ENCODE measurements around the gene TTC39C.

Gene TTC39C

DNA sequence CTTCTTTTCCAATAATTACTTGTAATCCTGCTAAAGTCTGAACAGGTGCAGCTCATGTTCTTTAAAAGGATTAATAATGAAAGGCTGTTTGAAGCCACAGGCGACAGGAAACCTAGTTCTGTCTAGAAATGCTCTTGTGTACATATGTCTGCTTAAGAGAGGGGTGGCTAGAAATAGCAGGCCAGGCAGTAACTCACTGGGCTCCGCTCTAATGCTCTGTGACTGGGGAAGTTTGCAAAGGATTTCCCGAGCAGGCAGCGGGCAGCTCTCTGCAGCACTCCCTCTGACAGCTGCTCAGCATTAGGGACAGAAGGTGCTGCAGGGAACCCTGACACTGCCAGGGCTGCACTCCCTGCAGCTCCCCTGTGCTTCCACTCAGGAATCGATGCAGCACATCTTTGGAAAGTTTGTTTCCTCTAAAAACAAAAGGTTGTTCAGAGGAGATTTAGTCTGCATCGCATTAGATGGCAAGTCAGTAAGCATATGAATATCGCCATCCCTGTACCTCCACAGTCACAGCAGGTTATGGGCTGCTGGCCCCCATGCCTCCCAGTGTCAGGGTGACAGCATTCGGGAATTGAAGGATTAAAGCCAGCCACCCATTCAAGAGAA is 33.1 kb upstream of the TTC39C start:
- Histone ChIP-seq H3K9me3 (ENCODE audit: control extremely low read depth in 1 of 5, control insufficient read depth in 4 of 5, insufficient read depth in 2 of 5, low read depth in 1 of 5, low read length in 4 of 5) (peaks cover 0 to 4% (median 0%) of the 10 kb centered on the region in 5 experiments), H3K27ac (ENCODE audit: insufficient read depth in 1 of 2, low read depth in 1 of 2, low read length in 2 of 2, poor library complexity in 1 of 2, severe bottlenecking in 2 of 2) (no peak overlapping the region), H3K36me3 (ENCODE audit: control insufficient read depth in 4 of 4, insufficient read depth in 4 of 4, low read length in 3 of 4) (no peaks in the 10 kb centered on the region), H3K4me3 (ENCODE audit: control insufficient read depth in 1 of 7, extremely low read depth in 1 of 7, insufficient read depth in 4 of 7, low read depth in 2 of 7, low read length in 6 of 7) (no peak overlapping the region), H3K27me3 (replicated peaks in 2 of 5; ENCODE audit: control insufficient read depth in 4 of 5, insufficient read depth in 5 of 5, low read length in 4 of 5) (no peaks in the 10 kb centered on the region), H3K4me1 (ENCODE audit: control extremely low read depth in 1 of 4, control insufficient read depth in 4 of 4, insufficient read depth in 4 of 4, low read length in 3 of 4) (peaks cover 0 to 10% (median 0%) of the 10 kb centered on the region in 4 experiments)
- CTCF ChIA-PET = no interaction called here
- POLR2A ChIA-PET = no interaction called here
- DNase-seq = no peak
- WGBS (ENCODE audit: insufficient coverage) = 68% methylated on average over 8 of the region's 8 CpGs

DNA sequence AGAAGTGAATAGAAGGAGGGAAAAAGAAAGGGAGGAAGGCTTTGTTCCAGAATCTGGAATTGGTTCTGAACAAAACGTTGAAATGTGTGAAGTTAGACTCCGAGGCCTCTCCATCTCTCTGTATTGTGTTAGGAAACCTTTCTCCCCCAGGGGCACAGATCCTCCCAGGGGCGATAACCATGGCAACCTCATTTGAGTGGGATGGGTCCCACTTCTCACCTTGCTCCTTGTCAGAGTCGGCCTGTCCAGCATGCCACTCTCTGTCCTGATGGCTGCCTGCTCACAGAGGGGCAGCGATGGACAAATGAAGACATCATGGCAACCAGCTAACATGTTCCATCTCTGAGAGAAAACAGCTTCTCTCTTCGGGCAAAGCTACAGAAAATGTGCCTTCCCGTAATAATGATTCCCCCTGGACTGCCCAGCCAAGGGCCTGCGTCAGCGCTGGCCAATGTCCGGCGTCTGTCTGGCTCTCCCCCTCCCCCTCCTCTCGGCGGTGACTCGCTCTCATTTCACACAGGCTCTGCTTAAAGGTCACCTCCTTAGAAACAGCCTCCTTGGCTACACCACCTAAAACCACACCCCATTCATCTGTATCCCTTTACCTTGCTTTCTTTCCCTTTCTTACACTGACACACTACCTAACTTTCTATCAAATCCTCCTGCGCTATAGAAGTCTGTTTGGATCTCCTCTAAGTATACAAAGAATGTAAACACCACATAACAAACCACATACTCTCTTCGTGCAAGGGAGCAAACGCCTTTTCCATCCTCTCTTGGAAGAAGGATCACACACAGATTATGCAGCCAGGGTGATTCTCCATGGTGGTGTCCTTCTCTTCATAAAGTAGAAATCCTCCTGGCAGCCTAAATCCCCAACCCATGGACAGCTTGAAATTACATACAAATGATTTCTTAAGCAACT is 32.1 kb upstream of the TTC39C start:
- POLR2A ChIA-PET = no interaction called here
- no peaks in the 10 kb centered on the region for H3K36me3 ChIP-seq (ENCODE audit: control insufficient read depth in 4 of 4, insufficient read depth in 4 of 4, low read length in 3 of 4)
- WGBS (ENCODE audit: insufficient coverage) = 98% methylated on average over 15 of the region's 17 CpGs
- peaks cover 0 to 10% (median 0%) of the 10 kb centered on the region in 4 experiments for H3K4me1 ChIP-seq (ENCODE audit: control extremely low read depth in 1 of 4, control insufficient read depth in 4 of 4, insufficient read depth in 4 of 4, low read length in 3 of 4)
- H3K9me3 ChIP-seq (ENCODE audit: control extremely low read depth in 1 of 5, control insufficient read depth in 4 of 5, insufficient read depth in 2 of 5, low read depth in 1 of 5, low read length in 4 of 5) = peaks cover 0 to 4% (median 0%) of the 10 kb centered on the region in 5 experiments
- H3K27ac ChIP-seq (ENCODE audit: insufficient read depth in 1 of 2, low read depth in 1 of 2, low read length in 2 of 2, poor library complexity in 1 of 2, severe bottlenecking in 2 of 2) = no peak overlapping the region
- DNase-seq = no peak
- H3K27me3 ChIP-seq (replicated peaks in 2 of 5; ENCODE audit: control insufficient read depth in 4 of 5, insufficient read depth in 5 of 5, low read length in 4 of 5) = no peaks in the 10 kb centered on the region
- CTCF ChIA-PET = no interaction called here
- no peak overlapping the region for H3K4me3 ChIP-seq (ENCODE audit: control insufficient read depth in 1 of 7, extremely low read depth in 1 of 7, insufficient read depth in 4 of 7, low read depth in 2 of 7, low read length in 6 of 7)

DNA sequence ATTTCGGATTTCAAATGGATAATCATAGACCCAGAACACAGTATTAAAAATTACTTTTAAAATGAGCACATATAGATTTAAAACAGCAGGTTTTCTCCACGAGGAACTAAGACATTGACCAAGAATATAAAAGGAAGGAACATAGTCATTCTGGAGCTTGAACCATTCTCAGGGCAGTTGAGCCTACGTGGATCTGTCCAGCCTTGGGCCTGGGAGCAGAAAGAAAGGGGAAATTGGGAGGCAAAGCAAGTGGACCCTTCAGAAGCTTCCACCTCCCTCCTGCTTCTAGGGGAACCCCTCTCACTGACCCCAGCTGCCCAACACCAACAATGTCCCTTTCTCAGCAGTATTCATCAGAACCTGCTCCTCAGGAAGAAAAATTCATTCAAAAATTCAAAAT is 31.4 kb upstream of the TTC39C start:
- peaks cover 0 to 6% (median 0%) of the 10 kb centered on the region in 4 experiments for H3K4me1 ChIP-seq (ENCODE audit: control extremely low read depth in 1 of 4, control insufficient read depth in 4 of 4, insufficient read depth in 4 of 4, low read length in 3 of 4)
- ChIA-PET POLR2A (no interaction called here), CTCF (no interaction called here)
- no peaks in the 10 kb centered on the region for H3K36me3 ChIP-seq (ENCODE audit: control insufficient read depth in 4 of 4, insufficient read depth in 4 of 4, low read length in 3 of 4)
- no peak overlapping the region for H3K27ac ChIP-seq (ENCODE audit: insufficient read depth in 1 of 2, low read depth in 1 of 2, low read length in 2 of 2, poor library complexity in 1 of 2, severe bottlenecking in 2 of 2)
- DNase-seq = no peak
- H3K4me3 ChIP-seq (ENCODE audit: control insufficient read depth in 1 of 7, extremely low read depth in 1 of 7, insufficient read depth in 4 of 7, low read depth in 2 of 7, low read length in 6 of 7) = no peak overlapping the region
- no peaks in the 10 kb centered on the region for H3K9me3 ChIP-seq (ENCODE audit: control extremely low read depth in 1 of 5, control insufficient read depth in 4 of 5, insufficient read depth in 2 of 5, low read depth in 1 of 5, low read length in 4 of 5)
- no peaks in the 10 kb centered on the region for H3K27me3 ChIP-seq (replicated peaks in 2 of 5; ENCODE audit: control insufficient read depth in 4 of 5, insufficient read depth in 5 of 5, low read length in 4 of 5)
- WGBS (ENCODE audit: insufficient coverage) = 71% methylated on average over 2 of the region's 3 CpGs

DNA sequence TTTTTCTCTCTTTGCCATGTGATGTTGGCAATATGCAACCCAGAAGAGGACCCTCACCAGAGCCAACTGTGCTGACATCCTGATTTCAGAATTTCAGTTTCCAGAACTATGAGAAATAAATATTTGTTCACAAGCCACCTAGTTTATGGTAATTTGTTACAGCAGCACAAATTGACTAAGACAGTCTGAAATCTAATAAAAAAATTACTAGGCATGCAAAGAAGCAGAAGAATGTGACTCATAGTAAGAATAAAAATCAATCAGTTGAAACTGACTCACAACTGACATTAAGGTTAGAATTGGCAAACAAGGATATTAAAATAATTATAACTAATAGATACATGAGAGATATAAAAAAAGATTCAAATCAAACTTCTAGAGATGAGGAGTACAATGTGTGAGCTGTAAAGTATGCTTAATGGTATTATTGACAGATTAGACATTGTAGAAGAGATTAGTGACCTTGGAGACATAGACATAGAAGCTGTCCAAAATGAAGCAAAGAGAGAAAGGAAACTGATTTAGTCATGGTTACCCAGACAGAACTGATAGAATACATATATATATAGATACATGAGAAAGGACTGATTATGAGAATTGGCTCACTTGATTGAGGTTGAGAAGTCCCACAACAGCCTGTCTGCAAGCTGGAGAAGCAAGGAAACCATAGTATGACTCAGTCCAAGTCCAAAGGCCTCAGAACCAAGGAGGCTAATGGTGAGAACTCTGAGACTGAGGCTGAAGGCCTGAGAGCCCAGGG is 27.8 kb upstream of the TTC39C start:
- CTCF ChIA-PET = no interaction called here
- no peaks in the 10 kb centered on the region for H3K9me3 ChIP-seq (ENCODE audit: control extremely low read depth in 1 of 5, control insufficient read depth in 4 of 5, insufficient read depth in 2 of 5, low read depth in 1 of 5, low read length in 4 of 5)
- no peak overlapping the region for H3K27ac ChIP-seq (ENCODE audit: insufficient read depth in 1 of 2, low read depth in 1 of 2, low read length in 2 of 2, poor library complexity in 1 of 2, severe bottlenecking in 2 of 2)
- no peaks in the 10 kb centered on the region for H3K36me3 ChIP-seq (ENCODE audit: control insufficient read depth in 4 of 4, insufficient read depth in 4 of 4, low read length in 3 of 4)
- H3K27me3 ChIP-seq (replicated peaks in 2 of 5; ENCODE audit: control insufficient read depth in 4 of 5, insufficient read depth in 5 of 5, low read length in 4 of 5) = no peaks in the 10 kb centered on the region
- no peak overlapping the region for H3K4me3 ChIP-seq (ENCODE audit: control insufficient read depth in 1 of 7, extremely low read depth in 1 of 7, insufficient read depth in 4 of 7, low read depth in 2 of 7, low read length in 6 of 7)
- no peaks in the 10 kb centered on the region for H3K4me1 ChIP-seq (ENCODE audit: control extremely low read depth in 1 of 4, control insufficient read depth in 4 of 4, insufficient read depth in 4 of 4, low read length in 3 of 4)
- POLR2A ChIA-PET = no interaction called here
- no peak for DNase-seq

DNA sequence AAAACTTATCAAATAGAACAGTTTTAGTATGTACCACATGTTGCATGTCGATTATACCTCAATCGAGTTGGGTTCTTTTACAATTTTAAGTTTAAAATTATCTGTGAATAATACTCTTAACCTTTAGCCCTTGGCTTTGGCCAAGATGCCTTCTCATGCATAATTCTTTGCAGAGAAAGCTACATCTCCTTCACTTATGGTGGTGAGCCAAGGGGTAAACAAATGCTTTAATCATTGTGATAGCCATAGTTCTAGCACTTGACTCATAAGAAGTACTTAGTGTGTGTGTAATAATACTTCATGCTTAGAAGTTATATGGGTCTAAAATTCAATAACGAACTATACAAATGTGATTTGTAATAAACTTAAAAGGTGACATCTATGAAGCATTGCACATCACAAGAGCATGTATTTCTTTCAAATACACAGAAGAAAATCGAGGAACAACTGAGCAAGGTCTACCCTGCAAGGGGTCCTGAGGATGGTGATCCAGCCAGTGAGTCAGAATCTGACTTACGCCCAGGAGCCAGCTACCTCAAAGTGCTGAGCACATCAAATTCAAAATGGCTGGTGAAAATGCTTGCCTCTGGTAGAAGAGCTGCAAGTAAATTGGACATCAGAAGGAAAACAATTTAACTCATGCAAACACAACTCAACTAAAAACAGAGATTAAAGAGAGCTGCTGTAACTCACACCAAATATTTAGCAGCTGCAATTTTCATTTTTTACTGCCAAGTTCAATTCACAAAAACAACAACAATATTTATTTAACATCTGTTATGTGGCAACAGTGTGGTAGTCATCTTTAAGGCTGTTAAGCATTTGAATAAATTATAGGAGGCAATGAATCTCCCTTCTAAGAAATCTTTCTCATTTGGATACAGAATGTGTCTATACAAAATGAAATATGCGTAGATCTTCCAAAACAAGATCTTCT is 23.8 kb upstream of the TTC39C start:
- Histone ChIP-seq H3K36me3 (ENCODE audit: control insufficient read depth in 4 of 4, insufficient read depth in 4 of 4, low read length in 3 of 4) (no peaks in the 10 kb centered on the region), H3K27me3 (replicated peaks in 2 of 5; ENCODE audit: control insufficient read depth in 4 of 5, insufficient read depth in 5 of 5, low read length in 4 of 5) (no peaks in the 10 kb centered on the region), H3K27ac (ENCODE audit: insufficient read depth in 1 of 2, low read depth in 1 of 2, low read length in 2 of 2, poor library complexity in 1 of 2, severe bottlenecking in 2 of 2) (no peak overlapping the region), H3K4me3 (ENCODE audit: control insufficient read depth in 1 of 7, extremely low read depth in 1 of 7, insufficient read depth in 4 of 7, low read depth in 2 of 7, low read length in 6 of 7) (no peak overlapping the region), H3K4me1 (ENCODE audit: control extremely low read depth in 1 of 4, control insufficient read depth in 4 of 4, insufficient read depth in 4 of 4, low read length in 3 of 4) (no peaks in the 10 kb centered on the region), H3K9me3 (ENCODE audit: control extremely low read depth in 1 of 5, control insufficient read depth in 4 of 5, insufficient read depth in 2 of 5, low read depth in 1 of 5, low read length in 4 of 5) (no peaks in the 10 kb centered on the region)
- 100% methylated on average over 2 of the region's 6 CpGs for whole genome bisulfite sequencing (ENCODE audit: insufficient coverage)
- ChIA-PET CTCF (interaction anchor here (1.0 to 1.1 kb wide), 2 partner anchors 11 to 22 kb away, joined by 3 read pairs; no protein-coding TSS in a partner anchor), POLR2A (no interaction called here)
- no peak for DNase-seq

DNA sequence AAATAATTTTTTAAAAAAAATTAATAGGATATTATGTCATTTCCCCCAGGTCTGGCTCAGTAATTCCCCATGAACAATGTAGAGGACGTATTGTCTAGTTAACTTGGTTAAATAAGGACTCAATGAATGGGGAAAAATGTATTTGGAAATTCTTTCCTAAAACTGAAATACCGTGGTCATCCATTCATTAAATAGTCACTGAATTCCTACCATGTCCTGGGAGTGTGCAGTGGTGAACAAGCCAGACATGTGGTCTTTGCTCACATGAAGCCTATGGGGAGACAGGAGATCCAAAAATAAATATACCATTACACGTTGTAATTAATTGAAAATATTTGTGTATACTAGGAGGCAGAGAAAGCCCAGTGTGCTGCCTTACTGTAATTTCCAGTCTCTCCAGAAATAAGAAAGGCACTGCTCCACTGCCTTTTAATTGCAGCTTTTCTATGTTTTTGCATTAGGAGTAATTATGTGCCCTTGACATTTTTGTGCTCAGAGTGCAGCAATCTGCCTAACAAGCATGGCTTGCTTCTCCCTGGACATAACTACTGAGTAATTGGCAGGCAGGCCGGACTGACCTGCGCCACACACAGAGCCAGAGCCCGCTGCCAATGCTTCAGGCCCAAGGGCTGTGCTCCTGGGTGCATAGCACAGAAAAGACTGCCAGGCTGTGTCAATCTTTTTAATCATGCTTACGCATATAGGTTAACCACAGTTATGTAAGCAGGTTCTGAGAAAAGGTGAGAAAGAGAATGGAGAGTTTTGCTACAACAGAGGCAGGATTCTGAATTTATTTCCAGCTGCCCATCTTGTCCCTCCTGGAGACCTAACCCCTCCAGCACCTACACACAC is 22.2 kb upstream of the TTC39C start:
- Histone ChIP-seq H3K4me1 (ENCODE audit: control extremely low read depth in 1 of 4, control insufficient read depth in 4 of 4, insufficient read depth in 4 of 4, low read length in 3 of 4) (no peaks in the 10 kb centered on the region), H3K27ac (ENCODE audit: insufficient read depth in 1 of 2, low read depth in 1 of 2, low read length in 2 of 2, poor library complexity in 1 of 2, severe bottlenecking in 2 of 2) (no peak overlapping the region), H3K9me3 (ENCODE audit: control extremely low read depth in 1 of 5, control insufficient read depth in 4 of 5, insufficient read depth in 2 of 5, low read depth in 1 of 5, low read length in 4 of 5) (no peaks in the 10 kb centered on the region), H3K27me3 (replicated peaks in 2 of 5; ENCODE audit: control insufficient read depth in 4 of 5, insufficient read depth in 5 of 5, low read length in 4 of 5) (no peaks in the 10 kb centered on the region), H3K36me3 (ENCODE audit: control insufficient read depth in 4 of 4, insufficient read depth in 4 of 4, low read length in 3 of 4) (no peaks in the 10 kb centered on the region), H3K4me3 (ENCODE audit: control insufficient read depth in 1 of 7, extremely low read depth in 1 of 7, insufficient read depth in 4 of 7, low read depth in 2 of 7, low read length in 6 of 7) (no peak overlapping the region)
- CTCF ChIA-PET = no interaction called here
- POLR2A ChIA-PET = no interaction called here
- DNase-seq = no peak
- 98% methylated on average over 4 of the region's 7 CpGs for WGBS (ENCODE audit: insufficient coverage)

Measured in common myeloid progenitor, CD34-positive (primary cell).